CD1c-positive myeloid dendritic cell (primary cell): ENCODE measurements around the gene SUSD4.

Experiments
- DNase-seq: peaks from one replicate; pipeline ENCODE4 v3.0.0-alpha.2; 2016; ENCODE audit errors: extremely low spot score

The SUSD4 gene

GRCh38 chr1:223231011-223231572 is 132.9 kb downstream of the SUSD4 start:
- no peak for DNase-seq

- DNase-seq, result no peak
Observed at GRCh38 chr1:223230161-223230881, 133.7 kb downstream of the SUSD4 start.

- DNase-seq, result no peak
Observed at GRCh38 chr1:223229756-223230155, 134.2 kb downstream of the SUSD4 start.

GRCh38 chr1:223228931-223229528 is 134.9 kb downstream of the SUSD4 start:
- DNase-seq, result no peak

- no peak for DNase-seq
Observed at GRCh38 chr1:223228201-223228600, 135.8 kb downstream of the SUSD4 start.

GRCh38 chr1:223227486-223228196 is 136.3 kb downstream of the SUSD4 start:
- DNase-seq, result no peak

- DNase-seq, result no peak
Observed at GRCh38 chr1:223227031-223227430, 136.9 kb downstream of the SUSD4 start.

GRCh38 chr1:223226271-223226670 is 137.7 kb downstream of the SUSD4 start:
- DNase-seq, result no peak

GRCh38 chr1:223225481-223225880 is 138.5 kb downstream of the SUSD4 start:
- no peak for DNase-seq

GRCh38 chr1:223225061-223225460 is 138.9 kb downstream of the SUSD4 start:
- DNase-seq, result no peak

- DNase-seq, result no peak
Observed at GRCh38 chr1:223224465-223224864, 139.5 kb downstream of the SUSD4 start.

- no peak for DNase-seq
Observed at GRCh38 chr1:223223091-223223995, 140.6 kb downstream of the SUSD4 start.

GRCh38 chr1:223222377-223222776 is 141.6 kb downstream of the SUSD4 start:
- no peak for DNase-seq

- DNase-seq, result no peak
Observed at GRCh38 chr1:223221686-223222085, 142.3 kb downstream of the SUSD4 start.

GRCh38 chr1:223219846-223220610 is 143.9 kb downstream of the SUSD4 start:
- no peak for DNase-seq

- DNase-seq, result no peak
Observed at GRCh38 chr1:223219318-223219635, 144.7 kb downstream of the SUSD4 start.

GRCh38 chr1:223217781-223218180 is 146.2 kb downstream of the SUSD4 start:
- no peak for DNase-seq

GRCh38 chr1:223216531-223217205 is 147.3 kb downstream of the SUSD4 start:
- no peak for DNase-seq

GRCh38 chr1:223216074-223216473 is 147.9 kb downstream of the SUSD4 start:
- no peak for DNase-seq

GRCh38 chr1:223215026-223215425 is 148.9 kb downstream of the SUSD4 start:
- no peak for DNase-seq
